Ammon's horn (tissue), 1 donor: ENCODE measurements around the gene ANGPTL2.
"Not testable (repeated sequence)": the region's sequence is repeated elsewhere in the genome, so short reads cannot be mapped to it uniquely, and the experiment has no call there.

ENCODE experiments used
- DNase-seq: peaks from one replicate; pipeline ENCODE4 v3.0.0-alpha.2; 2016; ENCODE audit warnings: low spot score

The ANGPTL2 gene

GRCh38 chr9:127155314-127155960, 33.0 kb upstream of the ANGPTL2 start:
- no peak for DNase-seq

GRCh38 chr9:127154390-127155191, 32.2 kb upstream of the ANGPTL2 start:
- peak; percentile 77 for DNase-seq

DNA sequence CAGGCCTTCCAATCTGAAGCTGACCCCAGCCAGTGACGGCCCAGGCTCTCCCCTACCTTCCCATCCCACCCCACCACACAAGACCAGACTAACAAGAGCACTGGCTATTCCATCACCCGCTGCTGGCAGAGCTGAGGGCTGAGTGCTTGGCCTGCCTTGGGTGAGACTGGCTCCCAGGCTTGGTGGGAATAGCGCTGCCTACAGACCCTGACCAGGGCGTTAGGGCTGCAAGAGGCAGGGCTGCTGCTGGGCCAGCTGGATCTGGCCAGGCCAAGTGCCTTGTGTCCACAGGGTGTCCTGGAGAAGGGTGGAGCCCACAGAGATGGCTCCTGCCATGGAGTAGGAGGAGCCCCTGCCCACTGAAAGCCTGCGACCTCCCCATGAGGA, 31.6 kb upstream of the ANGPTL2 start:
- DNase-seq = no peak

GRCh38 chr9:127153501-127153900, 31.1 kb upstream of the ANGPTL2 start:
- no peak for DNase-seq

GRCh38 chr9:127149463-127150390, 27.3 kb upstream of the ANGPTL2 start:
- no peak for DNase-seq

- DNase-seq = no peak
These were observed 26.6 kb upstream of the ANGPTL2 start for GRCh38 chr9:127149010-127149409.

- DNase-seq = no peak
These were observed 25.6 kb upstream of the ANGPTL2 start for GRCh38 chr9:127148014-127148413.

GRCh38 chr9:127147251-127147650, 24.8 kb upstream of the ANGPTL2 start:
- DNase-seq = no peak

DNA sequence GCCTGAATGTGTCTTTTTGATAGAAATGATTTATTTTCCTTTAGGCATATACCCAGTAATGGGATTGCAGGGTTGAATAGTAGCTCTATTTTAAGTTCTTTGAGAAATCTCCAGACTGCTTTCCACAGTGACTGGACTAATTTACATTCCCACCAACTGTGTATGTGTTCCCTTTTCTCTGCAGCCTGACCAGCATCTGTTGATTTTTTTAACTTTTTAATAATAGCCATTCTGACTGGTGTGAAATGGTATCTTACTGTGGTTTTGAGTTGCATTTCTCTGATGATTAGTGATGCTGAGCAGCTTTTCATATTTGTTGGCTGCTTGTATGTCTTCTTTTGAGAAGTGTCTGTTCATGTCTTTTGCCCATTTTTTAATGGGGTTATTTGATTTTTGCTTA, 24.4 kb upstream of the ANGPTL2 start:
- DNase-seq = not testable (repeated sequence)

- no peak for DNase-seq
These were observed 22.4 kb upstream of the ANGPTL2 start for GRCh38 chr9:127144670-127145445.

- DNase-seq = no peak
These were observed 21.6 kb upstream of the ANGPTL2 start for GRCh38 chr9:127143920-127144465.

DNA sequence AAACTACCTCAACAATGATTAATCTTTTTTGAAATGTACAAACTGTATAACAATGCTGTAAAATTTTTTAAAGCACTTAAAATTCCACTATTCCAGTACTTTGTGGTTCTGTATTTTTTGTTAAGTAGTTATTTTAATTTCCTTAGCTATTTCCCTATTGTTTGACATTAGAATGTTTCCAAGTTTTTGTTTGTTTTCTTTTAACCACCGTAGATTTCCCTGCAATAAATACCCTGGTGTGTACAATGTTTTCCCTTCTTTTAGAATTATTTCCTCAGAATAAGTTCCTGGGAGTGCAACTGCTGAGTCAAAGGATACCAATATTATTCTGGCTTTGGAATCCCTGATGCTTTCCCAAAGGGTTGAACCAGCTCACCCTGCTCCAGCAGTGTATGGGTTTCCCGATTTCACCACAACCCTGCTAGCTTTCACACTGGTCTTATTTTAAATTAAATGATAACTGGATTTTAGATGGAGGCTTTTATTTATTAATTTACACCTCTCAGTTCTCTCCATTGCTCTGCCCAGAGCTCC, 20.6 kb upstream of the ANGPTL2 start:
- DNase-seq = no peak

- DNase-seq = no peak
These were observed 19.9 kb upstream of the ANGPTL2 start for GRCh38 chr9:127142291-127142690.

DNA sequence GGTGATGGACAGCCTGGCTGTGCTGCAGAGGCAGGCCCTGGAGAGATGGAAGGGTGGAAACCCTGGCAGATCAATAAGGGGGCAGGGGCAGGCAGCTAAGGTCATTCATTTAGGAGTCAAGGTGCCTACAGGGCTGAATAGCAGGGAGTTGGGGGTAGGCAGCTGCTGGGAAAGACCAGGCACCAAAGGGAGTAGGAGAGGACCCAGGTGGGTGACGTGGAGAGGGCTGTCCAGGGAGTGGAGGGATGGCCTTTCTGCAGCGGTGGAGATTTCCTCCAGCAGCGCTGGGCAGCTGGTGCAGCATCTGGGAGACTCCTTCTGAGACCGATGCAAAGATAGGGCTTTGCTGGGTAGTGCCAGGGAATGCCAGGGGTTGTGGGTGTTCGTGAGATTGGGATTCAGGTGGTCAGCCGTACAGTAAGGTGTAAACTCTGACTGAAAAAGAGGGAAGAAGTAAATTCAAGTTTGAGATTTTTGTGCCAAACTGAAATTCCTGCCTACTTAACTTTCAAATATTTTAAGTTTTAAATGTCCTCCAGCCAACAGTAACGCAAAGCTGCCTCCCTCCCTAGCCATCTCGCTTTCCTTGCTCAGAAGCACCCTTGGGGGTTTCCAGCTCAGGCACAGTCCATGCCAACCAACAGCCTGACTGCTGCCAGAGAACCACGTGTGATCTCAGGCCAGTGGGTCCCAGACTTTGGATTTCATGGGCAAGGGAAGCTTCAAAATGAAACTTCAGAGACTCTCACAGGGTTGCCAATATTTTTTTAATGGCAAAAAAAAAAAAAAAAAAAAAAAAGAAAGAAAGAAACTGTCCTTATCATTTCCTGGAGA, 18.6 kb upstream of the ANGPTL2 start:
- no peak for DNase-seq

DNA sequence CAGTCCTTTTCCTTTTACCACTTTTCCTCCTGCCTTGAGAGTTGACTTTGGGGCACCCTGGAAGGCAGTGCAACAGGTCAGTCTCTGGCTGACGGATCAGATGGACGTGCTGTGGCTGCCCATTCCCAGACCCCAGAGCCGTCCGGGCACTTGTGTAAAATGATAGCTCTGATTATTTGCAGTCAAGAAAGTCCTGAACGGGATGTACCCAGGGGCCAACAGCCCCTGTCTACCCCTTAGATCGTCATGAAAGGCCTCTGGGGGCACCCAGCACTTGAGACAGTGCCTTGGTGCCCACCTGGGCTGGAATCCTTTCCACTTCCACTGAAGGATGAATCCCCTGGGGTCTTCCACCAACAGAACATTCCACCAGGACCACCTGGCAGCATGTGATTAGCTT, 17.7 kb upstream of the ANGPTL2 start:
- no peak for DNase-seq

- DNase-seq = no peak
These were observed 17.3 kb upstream of the ANGPTL2 start for GRCh38 chr9:127139775-127140174.

- DNase-seq = no peak
These were observed 16.8 kb upstream of the ANGPTL2 start for GRCh38 chr9:127139071-127139731.

DNA sequence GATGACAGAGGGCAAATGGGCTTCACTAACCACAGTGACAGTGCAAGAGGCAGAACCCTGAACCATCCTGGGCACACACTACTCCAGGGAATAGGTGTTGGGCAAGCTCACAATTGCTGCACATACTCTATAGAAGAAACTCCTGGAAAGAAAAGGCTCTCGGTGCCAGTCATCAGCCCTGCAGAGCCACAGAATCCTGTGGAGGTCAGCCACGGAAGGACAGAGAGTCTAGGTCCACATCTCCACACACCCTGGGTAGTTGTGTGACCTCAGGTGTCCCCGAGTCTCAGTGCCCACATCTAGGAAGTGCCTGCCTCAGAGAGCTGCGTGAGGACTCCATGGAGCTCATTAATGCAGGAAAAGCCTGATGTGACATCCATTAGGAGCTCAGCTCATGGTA, 16.0 kb upstream of the ANGPTL2 start:
- DNase-seq = no peak

GRCh38 chr9:127137640-127138360, 15.4 kb upstream of the ANGPTL2 start:
- DNase-seq = no peak
